Stimulated activated CD4-positive, alpha-beta T cell treated with anti-CD3 and anti-CD28 coated beads, Interleukin-4, amount 100 ng/mL, for 48 hours (primary cell): ENCODE results near the gene OR2M3.
"Not testable (repeated sequence)": the region's sequence is repeated elsewhere in the genome, so short reads cannot be mapped to it uniquely, and the experiment has no call there.

Experiments
- DNase-seq, 2 donors: peaks; one replicate each; pipeline ENCODE4 v3.0.0-alpha.2; 2020; ENCODE audit warnings: low read depth in 2 of 2

OR2M3 gene, protein sequence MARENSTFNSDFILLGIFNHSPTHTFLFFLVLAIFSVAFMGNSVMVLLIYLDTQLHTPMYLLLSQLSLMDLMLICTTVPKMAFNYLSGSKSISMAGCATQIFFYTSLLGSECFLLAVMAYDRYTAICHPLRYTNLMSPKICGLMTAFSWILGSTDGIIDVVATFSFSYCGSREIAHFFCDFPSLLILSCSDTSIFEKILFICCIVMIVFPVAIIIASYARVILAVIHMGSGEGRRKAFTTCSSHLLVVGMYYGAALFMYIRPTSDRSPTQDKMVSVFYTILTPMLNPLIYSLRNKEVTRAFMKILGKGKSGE

DNA sequence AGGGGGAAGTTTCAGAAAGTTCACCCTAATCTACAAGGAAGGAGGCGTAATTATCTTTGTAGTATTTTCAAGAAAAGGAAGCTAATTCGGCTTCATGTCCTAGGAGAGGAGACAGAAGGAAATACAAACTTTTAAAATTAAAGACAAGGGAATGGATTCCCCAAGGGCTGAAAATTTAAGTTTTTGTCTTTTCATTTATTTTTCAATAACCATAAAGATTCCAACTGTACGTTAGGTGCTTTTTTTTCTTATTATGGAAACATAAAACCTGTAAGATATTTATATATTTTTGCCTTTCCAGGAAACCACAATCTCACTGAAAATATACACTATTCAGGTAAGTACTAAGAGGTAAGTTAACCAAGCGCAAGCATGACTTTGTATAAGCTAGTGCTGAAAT lies at the start of gene OR2M3:
Gene OR2M3, plus strand, starts transcription at position 301 of the 400 bp plus-strand sequence. CDS start 5,803 bp downstream, outside the sequence.
- no peak for DNase-seq

DNA sequence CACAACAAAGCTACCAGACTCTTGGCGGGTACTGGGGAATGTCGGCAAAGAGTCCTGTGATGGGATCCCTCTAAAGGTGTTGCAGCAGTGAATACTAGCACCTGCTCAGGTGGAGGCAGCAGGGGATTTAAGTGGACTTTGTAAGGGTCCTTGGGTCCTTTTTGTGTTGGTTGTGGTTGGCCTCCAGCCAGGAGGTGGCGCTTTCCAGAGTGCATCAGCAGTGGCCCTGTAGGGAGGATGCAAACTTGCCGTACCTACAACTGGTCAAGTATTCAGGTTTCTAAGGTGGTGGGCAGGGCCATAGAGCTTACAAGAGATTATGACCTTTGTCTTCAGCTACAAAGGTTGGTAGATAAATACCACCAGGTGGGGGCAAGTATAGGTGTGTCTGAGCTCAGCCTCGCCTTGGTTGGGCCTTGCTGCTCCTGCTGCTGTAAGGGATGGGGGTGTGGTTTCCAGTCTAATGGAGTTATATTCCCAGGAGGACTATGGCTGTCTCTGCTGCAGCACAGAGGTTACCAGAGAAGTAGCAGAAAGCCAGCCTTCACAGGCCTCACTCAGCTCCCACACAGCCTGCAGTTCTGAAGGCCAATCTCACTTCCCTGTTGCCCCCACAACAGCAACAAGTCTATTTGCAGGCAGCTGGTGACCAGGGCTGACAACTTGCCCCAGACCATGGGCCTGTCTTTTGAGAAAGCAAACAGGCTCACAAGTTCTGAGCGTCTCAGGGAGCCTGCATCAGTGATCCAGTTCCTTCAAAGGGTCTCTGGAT lies 44.8 kb upstream of the OR2M3 start:
- no peak for DNase-seq

DNA sequence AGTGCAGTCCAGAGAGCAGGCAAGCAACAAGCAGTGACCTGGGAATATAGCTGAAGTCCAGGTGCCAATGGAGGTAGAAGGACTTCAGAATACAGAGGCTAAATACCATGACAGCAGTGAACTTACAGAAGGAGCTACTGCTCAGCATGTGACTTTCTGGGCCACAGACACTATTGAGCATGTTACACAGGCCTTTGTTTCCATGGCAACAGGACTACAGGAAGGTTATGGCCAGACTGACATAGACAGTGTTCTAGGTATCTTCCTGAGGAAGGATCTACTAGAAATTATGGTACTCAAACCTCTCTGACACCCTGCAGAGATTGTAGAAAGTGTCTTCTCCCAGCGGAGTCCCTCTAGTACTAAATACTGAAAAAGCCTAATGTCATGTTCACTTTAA lies 41.1 kb upstream of the OR2M3 start:
- no peak for DNase-seq

DNA sequence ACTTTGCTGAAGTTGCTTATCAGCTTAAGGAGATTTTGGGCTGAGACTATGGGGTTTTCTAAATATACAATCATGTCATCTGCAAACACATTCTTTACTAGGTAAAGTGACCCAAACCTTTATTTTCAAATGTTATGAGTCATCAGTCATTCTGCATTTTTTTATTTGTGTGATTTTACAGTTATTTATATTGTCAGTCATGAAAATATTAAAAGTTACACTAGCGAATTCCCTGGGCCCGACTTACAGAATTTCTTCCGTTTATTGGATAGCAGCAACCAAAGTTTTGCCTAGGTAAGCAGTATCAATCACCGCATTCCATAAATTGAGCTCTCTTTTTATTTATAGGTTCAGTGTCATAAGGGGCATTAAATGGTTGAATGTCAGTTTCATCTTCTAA lies 38.3 kb upstream of the OR2M3 start:
- DNase-seq = no peak

DNA sequence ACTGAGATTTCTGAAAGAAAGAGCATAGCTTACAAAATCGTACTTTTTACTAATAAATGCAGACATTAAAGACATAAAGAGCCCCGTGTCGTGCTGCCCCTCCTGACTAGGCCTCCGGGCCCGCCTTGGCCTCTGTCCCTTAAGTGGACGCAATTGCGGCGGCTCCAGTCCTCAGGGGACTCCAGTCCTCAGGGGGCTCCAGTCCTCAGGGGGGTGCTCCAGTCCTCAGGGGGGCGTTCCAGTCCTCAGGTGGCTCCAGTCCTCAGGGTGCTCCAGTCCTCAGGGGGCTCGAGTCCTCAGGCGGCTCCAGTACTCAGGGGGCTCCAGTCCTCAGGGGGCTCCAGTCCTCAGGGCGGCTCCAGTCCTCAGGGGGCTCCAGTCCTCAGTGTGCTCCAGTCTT lies 33.0 kb upstream of the OR2M3 start:
- DNase-seq = no peak

DNA sequence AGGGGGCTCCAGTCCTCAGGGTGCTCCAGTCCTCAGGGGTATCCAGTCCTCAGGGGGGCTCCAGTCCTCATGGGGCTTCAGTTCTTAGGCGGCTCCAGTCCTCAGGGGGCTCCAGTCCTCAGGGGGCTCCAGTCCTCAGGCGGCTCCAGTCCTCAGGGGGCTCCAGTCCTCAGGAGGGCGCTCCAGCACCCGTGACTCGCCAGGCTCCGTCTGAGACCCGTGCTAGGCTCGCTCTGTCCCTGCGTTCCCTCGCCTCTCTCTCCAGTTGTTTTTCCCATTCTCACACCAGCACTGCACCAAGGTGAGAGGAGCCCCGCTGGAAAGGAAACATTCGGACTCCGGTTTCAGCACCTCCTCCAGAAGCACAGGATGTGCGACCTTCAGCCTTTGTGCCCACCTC lies 31.9 kb upstream of the OR2M3 start:
- no peak for DNase-seq

DNA sequence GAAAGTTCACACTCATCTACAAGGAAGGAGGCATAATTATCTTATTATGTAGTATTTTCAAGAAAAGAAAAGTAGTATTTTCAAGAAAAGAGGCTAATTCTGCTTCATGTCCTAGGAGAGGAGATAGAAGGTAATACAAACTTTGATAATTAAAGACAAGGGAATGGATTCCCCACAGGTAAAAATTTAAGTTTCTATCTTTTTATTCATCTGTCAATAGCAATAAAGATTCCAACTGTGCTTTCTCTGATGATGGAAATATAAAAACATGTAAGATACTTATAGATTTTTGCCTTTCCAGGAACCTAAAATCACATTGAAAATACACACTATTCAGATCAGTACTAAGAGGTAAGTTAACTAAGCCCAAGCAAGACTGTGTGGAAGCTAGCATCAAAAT lies 22.5 kb upstream of the OR2M3 start, which contains the start of gene OR2M2:
Gene OR2M2, plus strand, starts transcription at position 301 of the 400 bp plus-strand sequence. CDS start 5,165 bp downstream, outside the sequence.
- DNase-seq = no peak

DNA sequence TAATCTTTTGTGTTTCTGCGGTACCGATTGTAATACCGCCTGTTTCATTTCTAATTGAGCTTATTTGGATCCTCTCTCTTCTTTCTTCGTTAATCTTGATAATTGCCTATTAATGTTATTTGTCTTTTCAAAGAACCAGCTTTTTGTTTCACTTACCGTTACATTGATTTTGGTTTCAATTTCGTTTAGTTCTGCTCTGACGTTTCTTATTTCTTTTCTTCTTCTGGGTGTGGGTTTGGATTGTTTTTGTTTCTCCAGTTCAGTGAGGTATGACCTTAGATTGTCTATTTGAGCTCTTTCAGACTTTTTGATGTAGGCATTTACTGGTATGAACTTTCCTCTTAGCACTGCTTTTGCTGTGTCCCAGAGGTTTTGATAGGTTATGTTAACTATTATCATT lies 13.1 kb upstream of the OR2M3 start:
- DNase-seq = no peak

DNA sequence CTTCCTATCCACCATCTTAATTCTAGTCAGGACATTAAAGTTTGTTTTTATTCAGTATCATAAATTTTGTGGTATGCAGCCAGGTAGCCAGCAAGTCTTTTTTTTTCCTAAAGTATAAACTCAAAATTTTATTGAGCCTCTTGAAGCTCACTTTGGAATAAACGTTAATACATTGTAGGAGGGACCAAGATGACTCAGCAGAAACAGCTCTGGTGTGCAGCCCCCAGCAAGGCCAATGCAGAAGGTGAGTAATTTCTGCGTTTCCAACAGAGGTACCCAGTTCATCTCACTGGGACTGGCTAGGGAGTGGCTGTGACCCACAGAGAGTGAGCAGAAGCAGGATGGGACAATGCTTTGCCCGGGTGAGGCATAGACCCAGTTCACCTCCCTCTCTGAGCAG lies 9.7 kb upstream of the OR2M3 start:
- DNase-seq = no peak

DNA sequence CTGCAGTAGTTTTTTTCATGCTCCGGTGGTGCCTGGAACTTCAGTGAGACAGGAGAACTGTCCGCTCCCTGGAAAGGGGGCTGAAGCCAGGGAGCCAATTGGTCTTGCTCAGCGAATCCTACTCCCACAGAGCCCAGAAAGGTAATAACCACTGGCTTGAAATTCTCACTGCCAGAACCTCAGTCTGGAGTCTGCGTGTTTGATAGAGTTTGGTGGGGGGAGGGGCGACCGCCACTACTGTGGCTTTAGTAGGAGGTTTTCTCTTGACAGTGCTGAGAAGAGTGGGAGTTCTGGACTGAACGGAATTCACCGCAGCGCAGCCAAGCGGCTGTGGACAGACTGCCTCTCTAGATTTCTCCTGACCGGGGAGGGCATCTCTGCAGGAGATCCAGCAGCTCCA lies 8.0 kb upstream of the OR2M3 start:
- no peak for DNase-seq

DNA sequence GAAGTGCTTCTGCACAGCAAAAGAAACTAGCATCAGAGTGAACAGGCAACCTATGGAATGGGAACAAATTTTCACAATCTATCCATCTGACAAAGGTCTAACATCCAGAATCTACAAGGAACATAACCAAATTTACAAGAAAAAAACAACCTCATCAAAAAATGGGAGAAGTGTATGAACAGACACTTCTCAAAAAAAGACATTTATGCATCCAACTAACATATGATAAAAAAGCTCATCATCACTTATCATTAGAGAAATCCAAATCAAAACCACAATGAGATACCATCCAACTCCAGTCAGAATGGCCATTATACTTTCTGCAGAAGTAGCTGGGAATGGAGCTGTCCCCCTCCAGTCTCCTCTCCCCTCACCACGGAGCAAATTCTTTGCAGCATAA lies 2.9 kb upstream of the OR2M3 start:
- no peak for DNase-seq

DNA sequence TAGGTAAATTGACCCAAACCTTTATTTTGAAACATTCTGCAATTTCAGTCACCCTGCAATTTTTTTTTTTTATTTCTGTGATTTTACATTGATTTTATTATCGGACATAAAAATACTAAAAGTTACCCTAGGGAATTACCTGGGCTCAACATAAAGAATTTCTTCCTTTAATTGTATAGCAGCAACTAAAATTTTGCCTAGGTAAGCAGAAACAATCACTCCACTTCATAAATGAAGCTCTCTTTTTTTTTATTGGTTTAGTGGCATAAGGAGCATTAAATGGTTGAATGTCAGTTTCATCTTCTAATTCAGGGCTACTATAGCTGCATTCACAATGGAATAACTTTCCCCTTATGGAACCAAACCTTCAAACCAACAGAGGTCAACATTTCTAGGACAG lies 18.8 kb downstream of the OR2M3 start:
- no peak for DNase-seq

DNA sequence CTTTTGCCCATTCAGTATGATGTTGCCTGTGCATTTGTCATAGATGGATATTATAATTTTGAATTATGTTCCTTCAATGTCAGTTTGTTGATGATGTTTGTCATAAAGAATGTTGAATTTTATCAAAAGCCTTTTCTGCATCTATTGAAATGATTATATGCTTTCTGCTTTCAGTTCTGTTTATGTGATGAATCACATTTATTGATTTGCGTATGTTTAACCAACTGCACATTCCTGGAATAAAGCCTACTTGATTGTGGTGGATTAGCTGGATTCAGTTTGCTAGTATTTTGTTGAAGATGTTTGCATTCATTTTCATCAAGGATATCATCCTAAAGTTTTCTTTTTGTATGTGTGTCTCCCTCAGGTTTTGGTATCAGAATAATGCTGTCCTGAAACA lies 28.5 kb downstream of the OR2M3 start:
- no peak for DNase-seq

DNA sequence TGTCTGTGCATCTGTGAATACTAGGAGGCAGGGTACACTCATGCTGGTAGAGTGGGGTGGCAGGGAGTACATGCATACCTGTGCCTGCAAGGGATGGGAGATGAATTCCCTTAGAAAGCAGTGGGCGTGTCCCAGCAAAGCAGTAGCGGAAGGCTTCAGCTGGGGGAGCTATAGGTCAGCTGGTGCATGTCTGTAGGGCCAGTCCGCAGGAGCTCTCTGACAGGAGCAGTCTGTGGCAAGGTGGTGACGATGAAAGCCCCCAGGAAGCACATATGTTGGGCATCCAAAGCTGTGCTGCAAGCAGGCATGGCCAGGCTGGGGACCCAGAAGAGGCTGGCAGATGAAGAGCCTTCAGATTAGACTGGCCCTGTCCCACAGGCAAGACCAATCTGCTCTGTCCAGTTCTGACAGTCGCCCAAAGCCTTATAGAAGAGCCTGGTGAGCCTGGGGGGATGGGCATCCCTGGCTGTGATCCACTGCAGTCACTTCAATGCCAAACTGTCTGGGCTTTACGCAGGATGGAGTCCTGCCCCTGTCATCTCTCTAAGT lies 32.4 kb downstream of the OR2M3 start:
- DNase-seq = no peak

DNA sequence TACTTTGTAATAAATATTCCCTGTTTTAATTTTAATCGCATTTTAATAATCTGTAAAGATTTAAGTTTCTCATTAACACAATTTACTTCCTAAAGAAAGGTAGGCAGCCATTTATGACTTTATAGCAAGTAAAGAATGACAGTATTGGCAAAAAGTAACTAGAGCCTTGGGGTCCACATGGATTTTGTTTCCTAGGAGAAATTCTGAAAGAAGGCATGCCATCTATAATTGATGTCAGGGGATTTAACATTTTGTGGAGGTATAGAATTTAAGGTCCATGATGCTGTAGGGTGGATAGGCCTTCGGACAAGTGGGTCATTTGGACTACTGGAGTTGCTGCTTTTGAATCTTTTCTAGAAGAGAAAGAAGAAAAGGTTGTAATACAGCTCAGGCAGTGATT lies 34.1 kb downstream of the OR2M3 start, which contains the start of gene OR2M4:
Gene OR2M4, plus strand, starts transcription at position 301 of the 400 bp plus-strand sequence. CDS start 7,512 bp downstream, outside the sequence.
- no peak for DNase-seq

DNA sequence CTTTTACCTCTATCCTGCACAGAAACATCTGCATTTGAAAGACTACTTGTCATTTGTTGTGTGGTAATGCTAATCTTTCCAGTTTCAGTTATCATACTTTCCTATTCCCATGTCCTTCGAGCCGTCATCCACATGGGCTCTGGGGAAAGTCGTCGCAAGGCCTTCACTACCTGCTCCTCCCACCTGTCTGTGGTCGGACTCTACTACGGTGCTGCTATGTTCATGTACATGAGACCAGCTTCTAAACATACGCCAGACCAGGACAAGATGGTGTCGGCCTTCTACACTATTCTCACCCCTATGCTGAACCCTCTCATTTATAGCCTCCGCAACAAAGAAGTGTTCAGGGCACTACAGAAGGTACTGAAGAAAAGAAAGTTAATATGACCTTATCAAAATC lies 42.4 kb downstream of the OR2M3 start:
- DNase-seq = no peak

DNA sequence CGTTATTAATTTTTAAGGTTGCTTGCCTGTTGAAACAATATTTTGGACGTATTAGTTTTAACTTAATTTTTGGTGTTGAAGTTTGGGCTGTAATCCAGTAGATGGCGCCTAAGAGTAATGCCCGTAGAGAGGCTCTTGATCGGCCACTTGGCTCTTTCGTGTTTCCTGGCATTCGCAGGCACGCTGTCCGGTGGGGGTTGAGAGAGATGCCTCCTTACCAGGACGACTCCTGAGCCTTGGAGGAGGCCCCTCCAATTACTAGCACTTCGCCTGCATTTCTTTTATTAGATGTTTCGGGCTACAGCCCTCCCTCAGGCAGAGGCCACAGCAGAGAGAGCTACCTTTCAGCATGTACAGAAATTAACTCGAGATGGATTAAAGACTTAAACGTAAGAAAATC lies 46.1 kb downstream of the OR2M3 start:
- DNase-seq = no peak

DNA sequence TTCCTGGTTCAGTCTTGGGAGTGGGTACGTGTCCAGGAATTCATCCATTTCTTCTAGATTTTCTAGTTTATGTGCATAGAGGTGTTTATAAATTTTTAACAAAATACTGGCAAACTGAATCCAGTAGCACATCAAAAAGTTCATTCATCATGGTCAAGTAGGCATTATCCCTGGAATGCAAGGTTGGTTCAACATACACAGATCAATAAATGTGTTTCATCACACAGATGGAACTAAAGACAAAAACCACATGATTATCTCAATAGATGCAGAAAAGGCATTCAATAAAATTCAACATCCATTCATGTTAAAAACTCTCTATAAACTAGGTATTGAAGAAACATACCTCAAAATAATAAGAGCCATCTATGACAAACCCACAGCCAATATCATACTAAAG lies 62.2 kb downstream of the OR2M3 start:
- not testable (repeated sequence) for DNase-seq
